LNCaP clone FGC (cell line): ENCODE data around the gene RSPO3.
"Not testable (repeated sequence)": the region's sequence is repeated elsewhere in the genome, so short reads cannot be mapped to it uniquely, and the experiment has no call there.

Experiments used
- DNase-seq: peaks from one replicate; pipeline ENCODE4 v3.0.0-alpha.2; 2011; ENCODE audit warnings: low read depth
- H3K4me3 ChIP-seq: 2 replicates; pipeline ENCODE4 v1.5.1; 2011; ENCODE audit warnings: mild to moderate bottlenecking, low read depth, low read length, control low read depth
- CTCF ChIP-seq: IDR thresholded peaks from 2 replicates; pipeline ENCODE4 v1.5.1; 2012; ENCODE audit warnings: mild to moderate bottlenecking; ENCODE audit not compliant: control insufficient read depth, insufficient read depth; ENCODE audit errors: extremely low read depth

RSPO3 gene

GRCh38 chr6:127206531-127207095, 88.1 kb downstream of the RSPO3 start:
- no peak overlapping the region for H3K4me3 ChIP-seq
- no peak for TF ChIP-seq CTCF
- DNase-seq = no peak

GRCh38 chr6:127207591-127208120, 89.2 kb downstream of the RSPO3 start:
- no peak overlapping the region for H3K4me3 ChIP-seq
- no peak for DNase-seq
- TF ChIP-seq CTCF = no peak

GRCh38 chr6:127210725-127211124, 92.3 kb downstream of the RSPO3 start:
- TF ChIP-seq CTCF = no peak
- DNase-seq = no peak
- H3K4me3 ChIP-seq = no peak overlapping the region

GRCh38 chr6:127212376-127212775, 93.9 kb downstream of the RSPO3 start:
- no peak for DNase-seq
- TF ChIP-seq CTCF = no peak

GRCh38 chr6:127214032-127214431, 95.6 kb downstream of the RSPO3 start:
- not testable (repeated sequence) for H3K4me3 ChIP-seq, DNase-seq

More at GRCh38 chr6:127212376-127212775, 93.9 kb downstream of the RSPO3 start:
- no peak overlapping the region for H3K4me3 ChIP-seq

- not testable (repeated sequence) for H3K4me3 ChIP-seq, DNase-seq
These were observed 96.1 kb downstream of the RSPO3 start for GRCh38 chr6:127214531-127214930.

- DNase-seq = no peak
These were observed 97.5 kb downstream of the RSPO3 start for GRCh38 chr6:127215931-127216330.

More at GRCh38 chr6:127215931-127216330, 97.5 kb downstream of the RSPO3 start:
- H3K4me3 ChIP-seq = no peak overlapping the region
- no peak for TF ChIP-seq CTCF
